IMR-90 (cell line): ENCODE measurements around the gene SIX5.

Experiments
- CTCF ChIP-seq: conservative IDR thresholded peaks from 2 replicates; pipeline ENCODE4 v1.5.1; 2012; ENCODE audit warnings: mild to moderate bottlenecking, low read depth, low read length, improper control_type of control experiment
- MAZ ChIP-seq: IDR thresholded peaks from 2 replicates; pipeline ENCODE4 v1.6.1; 2012; ENCODE audit warnings: low read depth, mild to moderate bottlenecking, low read length, improper control_type of control experiment, moderate library complexity, borderline replicate concordance
- RCOR1 ChIP-seq: IDR thresholded peaks from 2 replicates; pipeline ENCODE4 v1.6.1; 2012; ENCODE audit warnings: mild to moderate bottlenecking, low read length, improper control_type of control experiment; ENCODE audit not compliant: insufficient replicate concordance
- SMC3 ChIP-seq: fragments of 150-350 bp; IDR thresholded peaks from 2 replicates; pipeline ENCODE4 v1.6.1; 2016; ENCODE audit warnings: low read depth, mild to moderate bottlenecking, antibody characterized with exemption, low read length, moderate library complexity

GRCh38 chr19:45774765-45775164 is 5.7 kb upstream of the SIX5 start:
- TF ChIP-seq SMC3 (no peak), CTCF (no peak), RCOR1 (no peak), MAZ (no peak)
